GM11168 (cell line): ENCODE results near the gene CEP192.
"Not testable (repeated sequence)": the region's sequence is repeated elsewhere in the genome, so short reads cannot be mapped to it uniquely, and the experiment has no call there.

Experiments
- in situ Hi-C: fragments of 300-500 bp; cut with MboI; formaldehyde crosslinking; loops from one replicate; pipeline ENCODE4 v1.12.0; 2022; ENCODE audit warnings: low sequenced_read_pairs; ENCODE audit not compliant: unreplicated experiment

Gene CEP192

GRCh38 chr18:13019301-13019700 lies 28.1 kb downstream of the CEP192 start:
- in situ Hi-C loops, result no loop called here

- in situ Hi-C loops, result no loop called here
Observed at GRCh38 chr18:13022644-13023043, 31.5 kb downstream of the CEP192 start.

- in situ Hi-C loops, result no loop called here
Observed at GRCh38 chr18:13025233-13025632, 34.1 kb downstream of the CEP192 start.

- in situ Hi-C loops, result no loop called here
Observed at GRCh38 chr18:13026583-13027270, 35.6 kb downstream of the CEP192 start.

- in situ Hi-C loops, result no loop called here
Observed at GRCh38 chr18:13028869-13029268, 37.7 kb downstream of the CEP192 start.

GRCh38 chr18:13032173-13032572 lies 41.0 kb downstream of the CEP192 start:
- in situ Hi-C loops, result no loop called here

- in situ Hi-C loops, result no loop called here
Observed at GRCh38 chr18:13035249-13035914, 44.2 kb downstream of the CEP192 start.

GRCh38 chr18:13036622-13037320 lies 45.6 kb downstream of the CEP192 start:
- in situ Hi-C loops, result no loop called here

- in situ Hi-C loops, result no loop called here
Observed at GRCh38 chr18:13039806-13040205, 48.6 kb downstream of the CEP192 start.

- in situ Hi-C loops, result no loop called here
Observed at GRCh38 chr18:13043066-13043465, 51.9 kb downstream of the CEP192 start.

- in situ Hi-C loops, result no loop called here
Observed at GRCh38 chr18:13048061-13048595, 57.0 kb downstream of the CEP192 start.

- in situ Hi-C loops, result loop anchor here (5.0 kb wide), 1 partner anchor 54 kb away; no protein-coding TSS in a partner anchor
Observed at GRCh38 chr18:13051159-13051558, 60.0 kb downstream of the CEP192 start.

- in situ Hi-C loops, result loop anchor here (5.0 kb wide), 1 partner anchor 55 kb away; no protein-coding TSS in a partner anchor
Observed at GRCh38 chr18:13051950-13052349, 60.8 kb downstream of the CEP192 start.

- in situ Hi-C loops, result loop anchor here (5.0 kb wide), 1 partner anchor 57 kb away; no protein-coding TSS in a partner anchor
Observed at GRCh38 chr18:13054336-13054735, 63.2 kb downstream of the CEP192 start.

- in situ Hi-C loops, result no loop called here
Observed at GRCh38 chr18:13061630-13062189, 70.5 kb downstream of the CEP192 start.

GRCh38 chr18:13067124-13067523 lies 76.0 kb downstream of the CEP192 start:
- in situ Hi-C loops, result no loop called here

GRCh38 chr18:13067966-13068365 lies 76.8 kb downstream of the CEP192 start:
- in situ Hi-C loops, result no loop called here

- in situ Hi-C loops, result no loop called here
Observed at GRCh38 chr18:13070460-13070859, 79.3 kb downstream of the CEP192 start.

GRCh38 chr18:13076886-13077285 lies 85.7 kb downstream of the CEP192 start:
- in situ Hi-C loops, result no loop called here

- in situ Hi-C loops, result no loop called here
Observed at GRCh38 chr18:13077473-13077872, 86.3 kb downstream of the CEP192 start.

- in situ Hi-C loops, result not testable (repeated sequence)
Observed at GRCh38 chr18:13078065-13078464, 86.9 kb downstream of the CEP192 start.
